ENCODE results near the gene RAB33A. TPM values are rescaled to one million over a fixed set of nuclear protein-coding genes. Genes with fewer than 3 reads are reported as not detected.

RAB33A gene
- total RNA-seq, 1 experiment from 2014 or later: not detected

DNA sequence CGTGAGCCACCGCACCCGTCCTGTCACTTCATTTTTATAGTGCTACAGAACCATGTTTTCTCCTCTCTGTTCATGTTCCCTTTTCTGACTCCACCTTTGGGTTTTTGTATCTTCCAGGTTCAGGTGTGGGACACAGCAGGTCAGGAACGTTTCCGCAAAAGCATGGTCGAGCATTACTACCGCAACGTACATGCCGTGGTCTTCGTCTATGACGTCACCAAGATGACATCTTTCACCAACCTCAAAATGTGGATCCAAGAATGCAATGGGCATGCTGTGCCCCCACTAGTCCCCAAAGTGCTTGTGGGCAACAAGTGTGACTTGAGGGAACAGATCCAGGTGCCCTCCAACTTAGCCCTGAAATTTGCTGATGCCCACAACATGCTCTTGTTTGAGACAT, 12.4 kb downstream of the RAB33A start:
- Histone ChIP-seq H3K9ac (ENCODE audit: low read length) (no peak overlapping the region), H4K20me1 (ENCODE audit: insufficient read depth) (no peaks in the 10 kb centered on the region), H3K9me3 (ENCODE audit: control insufficient read depth in 1 of 2, insufficient read depth in 1 of 2, low read depth in 1 of 2, low read length in 2 of 2) (no peaks in the 10 kb centered on the region), H3K4me1 (ENCODE audit: control insufficient read depth in 1 of 2, insufficient read depth in 2 of 2, low read length in 2 of 2) (no peaks in the 10 kb centered on the region), H3K27me3 (ENCODE audit: insufficient read depth, low read length) (no peaks in the 10 kb centered on the region), H3K4me3 (replicated peaks in 1 of 2; ENCODE audit: low read depth in 1 of 2, low read length in 2 of 2) (no peak overlapping the region), H3K27ac (ENCODE audit: low read depth, low read length) (no peak overlapping the region), H3K79me2 (ENCODE audit: insufficient read depth, low read length) (no peaks in the 10 kb centered on the region), H3K9me2 (ENCODE audit: insufficient read depth) (no peaks in the 10 kb centered on the region), H3K36me3 (ENCODE audit: control insufficient read depth in 1 of 2, insufficient read depth in 2 of 2, low read length in 2 of 2) (no peaks in the 10 kb centered on the region), H2AFZ (ENCODE audit: low read depth, low read length, poor library complexity, severe bottlenecking) (no peak overlapping the region), H3K4me2 (ENCODE audit: low read length) (no peak overlapping the region)
- POLR2A ChIA-PET: no interaction called here
- ATAC-seq: no peak
- intact Hi-C loops (cut with micrococcal nuclease): no loop called here
- CTCF ChIA-PET: no interaction called here
- no TSS peak for BruUV-seq (replicated peaks)
- no peak for DNase-seq (ENCODE audit: low read depth, low spot score)
- TF ChIP-seq SRF (IDR thresholded peaks at IDR 0.05; ENCODE audit: low read depth): no peak
- no peak for TF ChIP-seq ZFX (IDR thresholded peaks at IDR 0.05)
- no peak for TF ChIP-seq JUND (IDR thresholded peaks at IDR 0.05)
- no peak for TF ChIP-seq EGR1 (IDR thresholded peaks at IDR 0.05; ENCODE audit: low read depth)
- no peak for TF ChIP-seq CTCF (IDR thresholded peaks at IDR 0.05 in 2 of 3, conservative IDR thresholded peaks at IDR 0.05 in 1 of 3; ENCODE audit: borderline replicate concordance in 1 of 3, insufficient read depth in 1 of 3, low read depth in 2 of 3, low read length in 2 of 3)
- TF ChIP-seq CBX3 (IDR thresholded peaks at IDR 0.05; ENCODE audit: low read depth): no peak
- no peak for TF ChIP-seq TCF7L2 (IDR thresholded peaks at IDR 0.05; ENCODE audit: borderline replicate concordance, extremely low read depth, insufficient read depth, insufficient read length)
- TF ChIP-seq REST (IDR thresholded peaks at IDR 0.05; ENCODE audit: low read depth): no peak
- no peak for TF ChIP-seq POLR2A (IDR thresholded peaks at IDR 0.05; ENCODE audit: borderline replicate concordance, extremely low read depth, insufficient read depth, insufficient read length)
- TF ChIP-seq ATF3 (IDR thresholded peaks at IDR 0.05): no peak
- no peak for TF ChIP-seq YY1 (IDR thresholded peaks at IDR 0.05; ENCODE audit: extremely low read depth, insufficient replicate concordance, low read depth, low read length)
- RAD21 ChIA-PET (ENCODE audit: low non-redundant PET in 1 of 2, low total read pairs in 2 of 2, uncharacterized antibody in 2 of 2, unreplicated experiment in 2 of 2): no interaction called here

All from HCT116 (cell line).